ENCODE measurements around the gene HPCAL1. TPM values are rescaled to one million over a fixed set of nuclear protein-coding genes. Genes with fewer than 3 reads are reported as not detected.

The HPCAL1 gene
- total and polyA plus RNA-seq, 2 experiments from 2014 or later, result 58.9 to 65.4 TPM

DNA sequence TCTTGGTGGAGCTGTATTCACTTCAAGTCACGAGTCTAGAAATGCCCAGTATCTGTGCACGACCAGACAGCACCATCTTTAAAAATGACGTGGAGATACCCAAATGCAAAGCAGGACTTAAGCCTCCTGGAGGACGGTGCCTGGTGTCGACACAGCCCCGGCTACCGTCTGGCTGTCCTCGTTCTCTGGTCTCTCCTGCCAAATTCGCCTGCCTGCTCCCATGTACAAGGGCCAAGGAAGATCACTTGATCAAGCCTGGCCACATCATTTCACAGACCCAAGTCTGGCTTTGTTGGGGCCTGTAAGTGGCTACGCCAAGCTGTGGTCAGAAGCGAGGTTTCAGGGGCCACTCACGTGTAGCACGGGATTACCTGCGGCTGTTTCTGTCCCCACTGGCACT lies 136.0 kb downstream of the HPCAL1 start:
- no peaks in the 10 kb centered on the region for H3K4me1 ChIP-seq (ENCODE audit: insufficient read depth)
- no peak overlapping the region for H3K9ac ChIP-seq
- H3K9me3 ChIP-seq (ENCODE audit: low read depth), result no peaks in the 10 kb centered on the region
- H2AFZ ChIP-seq, result no peak overlapping the region
- H3K27ac ChIP-seq, result no peak overlapping the region
- TF ChIP-seq EZH2 (IDR thresholded peaks at IDR 0.05; ENCODE audit: insufficient read depth, poor library complexity, severe bottlenecking), result no peak
- no peak for TF ChIP-seq EZH2phosphoT487 (IDR thresholded peaks at IDR 0.05; ENCODE audit: insufficient read depth, low read depth)
- DNase-seq, result no peak
- no peak overlapping the region for H3K4me3 ChIP-seq
- H3K9me2 ChIP-seq (ENCODE audit: insufficient read depth), result no peaks in the 10 kb centered on the region
- no peaks in the 10 kb centered on the region for H4K20me1 ChIP-seq (ENCODE audit: insufficient read depth)
- H3K79me2 ChIP-seq (ENCODE audit: insufficient read depth), result no peaks in the 10 kb centered on the region
- H3K27me3 ChIP-seq (replicated peaks; ENCODE audit: insufficient read depth), result no peaks in the 10 kb centered on the region
- no peak overlapping the region for H3K4me2 ChIP-seq (ENCODE audit: unreplicated experiment)
- WGBS, 2 experiments (ENCODE audit: low coverage in 1 of 2, low lambda C conversion rate in 2 of 2, missing lambda C conversion rate in 2 of 2), result 60 to 67% methylated on average over 14 of the region's 14 CpGs
- H3F3A ChIP-seq (ENCODE audit: insufficient read depth), result peaks cover 9% of the 10 kb centered on the region
- in situ Hi-C loops (cut with MboI), result loop anchor here (10.0 to 25.0 kb wide), 2 partner anchors 364 to 651 kb away; no protein-coding TSS in a partner anchor
- peaks cover 44% of the 10 kb centered on the region for H3K36me3 ChIP-seq (ENCODE audit: low read depth)

DNA sequence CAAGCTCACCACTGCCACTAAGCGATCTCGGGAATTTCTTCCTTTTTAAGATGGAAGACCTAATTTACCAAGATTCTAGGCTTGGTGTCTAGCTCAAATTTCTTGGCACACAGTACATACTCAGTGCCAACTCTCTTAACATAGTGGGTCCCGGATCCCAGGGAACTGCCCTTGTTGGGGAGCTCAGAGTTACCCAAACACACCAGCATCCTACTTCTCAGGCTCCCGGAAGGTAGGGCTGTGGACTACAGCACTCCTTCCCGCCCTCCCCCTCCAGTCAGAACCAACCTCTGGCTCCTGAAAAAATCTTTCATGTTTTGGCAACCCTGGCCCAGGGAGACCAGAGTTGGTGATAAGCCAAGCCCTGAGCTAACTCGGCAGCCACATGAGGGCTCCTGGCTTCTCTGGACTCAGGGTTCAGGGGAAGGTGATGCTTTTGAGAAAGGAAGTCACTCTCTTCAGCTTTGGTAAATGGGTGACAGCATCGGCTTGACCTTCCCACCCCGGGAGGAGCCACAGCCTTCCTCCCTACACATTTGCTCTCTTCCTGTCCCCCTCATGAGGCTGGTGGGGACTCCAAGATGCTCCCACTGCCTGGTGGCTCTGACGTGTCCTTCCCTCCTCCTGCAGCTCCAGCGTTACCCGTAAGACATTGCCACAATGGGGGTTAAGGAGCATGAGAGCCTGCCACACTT lies 136.6 kb downstream of the HPCAL1 start:
- peaks cover 9% of the 10 kb centered on the region for H3F3A ChIP-seq (ENCODE audit: insufficient read depth)
- no peak overlapping the region for H3K9ac ChIP-seq
- H3K79me2 ChIP-seq (ENCODE audit: insufficient read depth), result no peaks in the 10 kb centered on the region
- H3K27ac ChIP-seq, result no peak overlapping the region
- H3K9me2 ChIP-seq (ENCODE audit: insufficient read depth), result no peaks in the 10 kb centered on the region
- no peaks in the 10 kb centered on the region for H3K4me1 ChIP-seq (ENCODE audit: insufficient read depth)
- TF ChIP-seq EZH2phosphoT487 (IDR thresholded peaks at IDR 0.05; ENCODE audit: insufficient read depth, low read depth), result no peak
- TF ChIP-seq EZH2 (IDR thresholded peaks at IDR 0.05; ENCODE audit: insufficient read depth, poor library complexity, severe bottlenecking), result no peak
- DNase-seq, result no peak
- H3K9me3 ChIP-seq (ENCODE audit: low read depth), result no peaks in the 10 kb centered on the region
- H3K4me2 ChIP-seq (ENCODE audit: unreplicated experiment), result no peak overlapping the region
- 82 to 88% methylated on average over 10 to 11 of the region's 11 CpGs for WGBS, 2 experiments (ENCODE audit: low coverage in 1 of 2, low lambda C conversion rate in 2 of 2, missing lambda C conversion rate in 2 of 2)
- no peaks in the 10 kb centered on the region for H3K27me3 ChIP-seq (replicated peaks; ENCODE audit: insufficient read depth)
- no peak overlapping the region for H2AFZ ChIP-seq
- in situ Hi-C loops (cut with MboI), result loop anchor here (10.0 to 25.0 kb wide), 2 partner anchors 365 to 652 kb away; no protein-coding TSS in a partner anchor
- H3K36me3 ChIP-seq (ENCODE audit: low read depth), result peaks cover 50% of the 10 kb centered on the region
- H3K4me3 ChIP-seq, result no peak overlapping the region
- no peaks in the 10 kb centered on the region for H4K20me1 ChIP-seq (ENCODE audit: insufficient read depth)

DNA sequence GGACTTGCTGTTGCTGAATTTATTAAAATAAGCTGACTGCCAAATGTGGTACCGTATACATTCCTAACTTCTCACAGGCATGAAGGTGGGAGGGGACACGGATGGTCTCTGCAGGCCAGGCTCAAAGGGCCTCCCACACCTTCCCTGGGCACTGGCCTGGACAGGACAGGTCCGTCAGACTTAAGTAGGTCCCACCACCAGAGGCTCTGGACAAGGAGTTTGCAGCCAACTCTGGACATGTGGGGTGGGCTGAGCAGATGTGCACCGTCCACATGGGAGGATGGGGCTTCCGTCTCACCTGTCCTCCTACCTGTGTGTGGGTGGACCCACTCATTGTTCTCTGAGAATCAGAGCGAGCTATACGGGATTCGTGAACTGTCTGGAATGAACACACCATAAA lies 137.3 kb downstream of the HPCAL1 start:
- Histone ChIP-seq H3K4me3 (no peak overlapping the region), H3F3A (ENCODE audit: insufficient read depth) (peaks cover 9% of the 10 kb centered on the region), H3K9ac (no peak overlapping the region), H3K36me3 (ENCODE audit: low read depth) (peaks cover 55% of the 10 kb centered on the region), H3K9me2 (ENCODE audit: insufficient read depth) (no peaks in the 10 kb centered on the region), H3K79me2 (ENCODE audit: insufficient read depth) (peaks cover 4% of the 10 kb centered on the region), H3K27me3 (replicated peaks; ENCODE audit: insufficient read depth) (no peaks in the 10 kb centered on the region), H4K20me1 (ENCODE audit: insufficient read depth) (no peaks in the 10 kb centered on the region), H3K4me2 (ENCODE audit: unreplicated experiment) (no peak overlapping the region), H3K9me3 (ENCODE audit: low read depth) (no peaks in the 10 kb centered on the region), H3K27ac (no peak overlapping the region), H3K4me1 (ENCODE audit: insufficient read depth) (no peaks in the 10 kb centered on the region), H2AFZ (no peak overlapping the region)
- no peak for TF ChIP-seq EZH2phosphoT487 (IDR thresholded peaks at IDR 0.05; ENCODE audit: insufficient read depth, low read depth)
- no peak for TF ChIP-seq EZH2 (IDR thresholded peaks at IDR 0.05; ENCODE audit: insufficient read depth, poor library complexity, severe bottlenecking)
- WGBS, 2 experiments (ENCODE audit: low coverage in 1 of 2, low lambda C conversion rate in 2 of 2, missing lambda C conversion rate in 2 of 2), result 92 to 94% methylated on average over 8 of the region's 8 CpGs
- DNase-seq, result no peak
- in situ Hi-C loops (cut with MboI), result loop anchor here (10.0 to 25.0 kb wide), 2 partner anchors 365 to 653 kb away; no protein-coding TSS in a partner anchor

DNA sequence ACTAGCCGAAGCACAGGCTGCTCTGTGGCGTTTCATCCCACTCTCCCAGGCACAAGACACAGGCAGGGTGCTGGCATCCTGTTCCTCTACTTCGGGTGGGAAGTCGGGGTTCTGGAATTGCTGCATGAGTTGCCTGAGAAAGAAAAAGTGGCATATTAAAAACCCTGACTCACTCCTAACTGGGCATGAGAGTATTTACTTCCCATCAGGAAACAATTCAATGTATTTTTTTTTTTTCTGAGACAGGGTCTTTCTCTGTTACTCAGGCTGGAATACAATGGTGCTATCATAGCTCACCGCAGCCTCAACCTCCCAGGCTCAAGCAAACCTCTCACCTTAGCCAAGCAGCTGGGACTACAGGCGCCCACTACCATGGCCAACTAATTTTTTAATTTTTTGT lies 138.0 kb downstream of the HPCAL1 start:
- peaks cover 12% of the 10 kb centered on the region for H3K79me2 ChIP-seq (ENCODE audit: insufficient read depth)
- no peak overlapping the region for H3K27ac ChIP-seq
- peaks cover 9% of the 10 kb centered on the region for H3F3A ChIP-seq (ENCODE audit: insufficient read depth)
- WGBS, 2 experiments (ENCODE audit: low coverage in 1 of 2, low lambda C conversion rate in 2 of 2, missing lambda C conversion rate in 2 of 2), result 95 to 96% methylated on average over 6 of the region's 6 CpGs
- peaks cover 3% of the 10 kb centered on the region; the same call in 1 of the 2 replicates for H4K20me1 ChIP-seq (ENCODE audit: insufficient read depth)
- H3K9ac ChIP-seq, result no peak overlapping the region
- H3K9me3 ChIP-seq (ENCODE audit: low read depth), result no peaks in the 10 kb centered on the region
- peaks cover 55% of the 10 kb centered on the region for H3K36me3 ChIP-seq (ENCODE audit: low read depth)
- TF ChIP-seq EZH2phosphoT487 (IDR thresholded peaks at IDR 0.05; ENCODE audit: insufficient read depth, low read depth) (no peak), EZH2 (IDR thresholded peaks at IDR 0.05; ENCODE audit: insufficient read depth, poor library complexity, severe bottlenecking) (no peak)
- H3K4me3 ChIP-seq, result no peak overlapping the region
- no peaks in the 10 kb centered on the region for H3K27me3 ChIP-seq (replicated peaks; ENCODE audit: insufficient read depth)
- H3K4me2 ChIP-seq (ENCODE audit: unreplicated experiment), result no peak overlapping the region
- no peaks in the 10 kb centered on the region; the same call in 1 of the 2 replicates for H3K4me1 ChIP-seq (ENCODE audit: insufficient read depth)
- DNase-seq, result no peak
- H3K9me2 ChIP-seq (ENCODE audit: insufficient read depth), result no peaks in the 10 kb centered on the region
- in situ Hi-C loops (cut with MboI), result loop anchor here (25.0 kb wide), 1 partner anchor 653 kb away; no protein-coding TSS in a partner anchor
- H2AFZ ChIP-seq, result no peak overlapping the region
